Activated T-cell treated with anti-CD3 and anti-CD28 coated beads, Interleukin-2, amount 50 U/mL, for 48 hours (primary cell): ENCODE results near the gene LRPAP1.

Experiments
- DNase-seq, 2 experiments: peaks; one replicate each; pipeline ENCODE4 v3.0.0-alpha.2; 2020

LRPAP1 gene

GRCh38 chr4:3483471-3483921 is 48.7 kb downstream of the LRPAP1 start:
- no peak for DNase-seq

- DNase-seq = no peak
Measured at GRCh38 chr4:3482707-3483106, 49.5 kb downstream of the LRPAP1 start.

GRCh38 chr4:3481783-3482393 is 50.3 kb downstream of the LRPAP1 start:
- no peak for DNase-seq

GRCh38 chr4:3481113-3481531 is 51.1 kb downstream of the LRPAP1 start:
- no peak for DNase-seq

GRCh38 chr4:3480528-3481112 is 51.6 kb downstream of the LRPAP1 start:
- peak; percentile 89 for DNase-seq

- no peak for DNase-seq
Measured at GRCh38 chr4:3479358-3480101, 52.7 kb downstream of the LRPAP1 start.

GRCh38 chr4:3478446-3479357 is 53.5 kb downstream of the LRPAP1 start:
- no peak for DNase-seq

- no peak for DNase-seq
Measured at GRCh38 chr4:3477750-3478430, 54.3 kb downstream of the LRPAP1 start.

GRCh38 chr4:3476936-3477749 is 55.1 kb downstream of the LRPAP1 start:
- no peak for DNase-seq

- peak in 1 of 2 experiments; percentile 12 for DNase-seq
Measured at GRCh38 chr4:3476341-3476747, 55.9 kb downstream of the LRPAP1 start.

- DNase-seq = no peak
Measured at GRCh38 chr4:3475713-3476260, 56.4 kb downstream of the LRPAP1 start.

GRCh38 chr4:3475041-3475712 is 57.0 kb downstream of the LRPAP1 start:
- no peak for DNase-seq

GRCh38 chr4:3473996-3474765 is 58.0 kb downstream of the LRPAP1 start:
- no peak for DNase-seq

GRCh38 chr4:3473181-3473950 is 58.9 kb downstream of the LRPAP1 start:
- no peak for DNase-seq

GRCh38 chr4:3472411-3473141 is 59.6 kb downstream of the LRPAP1 start:
- no peak for DNase-seq

- no peak for DNase-seq
Measured at GRCh38 chr4:3471886-3472285, 60.3 kb downstream of the LRPAP1 start.

- DNase-seq = no peak
Measured at GRCh38 chr4:3471098-3471760, 61.0 kb downstream of the LRPAP1 start.
